Fibroblast of lung (primary cell): Measurements from ENCODE around the gene MIOX. TPM values are rescaled to one million over a fixed set of nuclear protein-coding genes. Genes with fewer than 3 reads are reported as not detected.

Source experiments
- DNase-seq, 2 donors: peaks; one replicate each; pipeline versions ENCODE4 v3.0.0 to v3.0.0-alpha.2; 2010; ENCODE audit warnings: low read depth in 2 of 2
- H2AFZ ChIP-seq: 2 replicates; pipeline ENCODE4 v1.5.1; 2012; ENCODE audit warnings: low read length, control low read depth, inconsistent platforms
- H3K27ac ChIP-seq: 2 replicates; pipeline ENCODE4 v1.5.1; 2011; ENCODE audit warnings: low read length, control low read depth; ENCODE audit not compliant: insufficient read depth
- H3K27me3 ChIP-seq: 2 replicates; pipeline ENCODE4 v1.5.1; 2011; ENCODE audit warnings: mild to moderate bottlenecking, low read length; ENCODE audit not compliant: control insufficient read depth, insufficient read depth
- H3K36me3 ChIP-seq: 2 replicates; pipeline ENCODE4 v1.5.1; 2011; ENCODE audit warnings: low read length; ENCODE audit not compliant: control insufficient read depth, insufficient read depth
- H3K4me1 ChIP-seq: 2 replicates; pipeline ENCODE4 v1.5.1; 2011; ENCODE audit warnings: low read length; ENCODE audit not compliant: control insufficient read depth, insufficient read depth; ENCODE audit errors: extremely low read depth
- H3K4me2 ChIP-seq: 2 replicates; pipeline ENCODE4 v1.5.1; 2011; ENCODE audit warnings: low read length, control low read depth; ENCODE audit not compliant: insufficient read depth; ENCODE audit errors: extremely low read depth
- H3K4me3 ChIP-seq, 4 experiments: fragments of 200-600 bp in 1 of 4; sonication (generic) in 1 of 4; replicated peaks in 1 of 4; 2 replicates each; pipeline ENCODE4 v1.5.1; 2011 to 2016; ENCODE audit warnings: low read length in 4 of 4, low read depth in 3 of 4, mild to moderate bottlenecking in 3 of 4, control low read depth in 2 of 4, inconsistent platforms in 1 of 4, mixed read lengths in 1 of 4; ENCODE audit not compliant: insufficient read depth in 1 of 4; ENCODE audit errors: control extremely low read depth in 1 of 4
- H3K79me2 ChIP-seq: 2 replicates; pipeline ENCODE4 v1.5.1; 2012; ENCODE audit warnings: mild to moderate bottlenecking, low read length, inconsistent platforms; ENCODE audit not compliant: control insufficient read depth, insufficient read depth
- H3K9ac ChIP-seq: 2 replicates; pipeline ENCODE4 v1.5.1; 2011; ENCODE audit warnings: mild to moderate bottlenecking, low read length, control low read depth; ENCODE audit not compliant: insufficient read depth
- H3K9me3 ChIP-seq: 2 replicates; pipeline ENCODE4 v1.5.1; 2012; ENCODE audit warnings: low read depth, low read length; ENCODE audit not compliant: control insufficient read depth, insufficient read depth
- H4K20me1 ChIP-seq: 2 replicates; pipeline ENCODE4 v1.5.1; 2011; ENCODE audit warnings: low read length; ENCODE audit not compliant: control insufficient read depth, insufficient read depth; ENCODE audit errors: extremely low read depth
- CTCF ChIP-seq, 2 donors: IDR thresholded peaks in 1 of 2; conservative IDR thresholded peaks in 1 of 2; 1 replicate in 1 of 2; 2 replicates in 1 of 2; pipeline ENCODE4 v1.5.1; 2011 to 2012; ENCODE audit warnings: low read length in 2 of 2, control low read depth in 1 of 2, inconsistent platforms in 1 of 2, low read depth in 1 of 2, mild to moderate bottlenecking in 1 of 2
- EZH2 ChIP-seq: IDR thresholded peaks from 2 replicates; pipeline ENCODE4 v1.5.1; 2012; ENCODE audit warnings: low read length, control low read depth, mild to moderate bottlenecking; ENCODE audit errors: missing control alignments
- polyA plus RNA-seq, 2 donors: library from polyadenylated mRNA; depleted of rRNA in 1 of 2; stranded (reverse) in 1 of 2; unstranded in 1 of 2; fragments of >200 nt; gene quantifications; 2 replicates each; pipeline ENCODE4 v1.2.1, GENCODE V29; 2011 to 2012; ENCODE audit warnings: missing spikeins in 1 of 2
- total RNA-seq: library from RNA; depleted of rRNA; stranded (reverse); fragments of >200 nt; gene quantifications from 2 replicates; pipeline ENCODE4 v1.2.1, GENCODE V29; 2014

Gene MIOX
- total and polyA plus RNA-seq, 2 donors (not counting 1 experiment from before 2014, with no cell fraction given) = 0.06 to 0.17 TPM

GRCh38 chr22:50438305-50439275, 48.1 kb upstream of the MIOX start:
- TF ChIP-seq EZH2 (no peak), CTCF (conservative IDR thresholded peaks at IDR 0.05 in 1 of 2, IDR thresholded peaks at IDR 0.05 in 1 of 2; ENCODE audit: low read depth in 1 of 2, low read length in 2 of 2) (no peak)
- Histone ChIP-seq H3K27ac (no peak overlapping the region), H3K9ac (no peak overlapping the region), H3K4me2 (no peak overlapping the region), H3K27me3 (no peaks in the 10 kb centered on the region), H3K4me1 (no peaks in the 10 kb centered on the region), H3K9me3 (no peaks in the 10 kb centered on the region), H3K36me3 (peaks cover 29% of the 10 kb centered on the region), H3K4me3 (no peak overlapping the region), H3K79me2 (no peaks in the 10 kb centered on the region), H4K20me1 (no peaks in the 10 kb centered on the region), H2AFZ (no peak overlapping the region)
- no peak for DNase-seq

- Histone ChIP-seq H3K9ac (no peak overlapping the region), H4K20me1 (no peaks in the 10 kb centered on the region), H3K9me3 (no peaks in the 10 kb centered on the region), H3K36me3 (peaks cover 29% of the 10 kb centered on the region), H3K4me2 (no peak overlapping the region), H2AFZ (no peak overlapping the region), H3K27ac (no peak overlapping the region), H3K27me3 (no peaks in the 10 kb centered on the region), H3K4me3 (no peak overlapping the region), H3K4me1 (peaks cover 2% of the 10 kb centered on the region), H3K79me2 (no peaks in the 10 kb centered on the region)
- no peak for DNase-seq
- no peak for TF ChIP-seq CTCF (conservative IDR thresholded peaks at IDR 0.05 in 1 of 2, IDR thresholded peaks at IDR 0.05 in 1 of 2; ENCODE audit: low read depth in 1 of 2, low read length in 2 of 2)
Measured at GRCh38 chr22:50439314-50439870, 47.3 kb upstream of the MIOX start.

GRCh38 chr22:50439871-50440331, 46.8 kb upstream of the MIOX start:
- Histone ChIP-seq H3K27me3 (no peaks in the 10 kb centered on the region), H3K4me1 (peaks cover 7% of the 10 kb centered on the region), H4K20me1 (no peaks in the 10 kb centered on the region), H3K27ac (no peak overlapping the region), H3K9ac (no peak overlapping the region), H3K36me3 (peaks cover 30% of the 10 kb centered on the region), H3K9me3 (no peaks in the 10 kb centered on the region), H3K79me2 (no peaks in the 10 kb centered on the region), H3K4me2 (no peak overlapping the region), H3K4me3 (no peak overlapping the region), H2AFZ (no peak overlapping the region)
- TF ChIP-seq CTCF (conservative IDR thresholded peaks at IDR 0.05 in 1 of 2, IDR thresholded peaks at IDR 0.05 in 1 of 2; ENCODE audit: low read depth in 1 of 2, low read length in 2 of 2) (no peak), EZH2 (no peak)
- DNase-seq = no peak
